Upper lobe of right lung (tissue), 1 donor: ENCODE results near the gene SLC16A9. TPM values are rescaled to one million over a fixed set of nuclear protein-coding genes. Genes with fewer than 3 reads are reported as not detected.

Experiments
- ATAC-seq: fragments of 200-7000 bp; cut with Tn5 transposase; one replicate; pipeline ENCODE4 v1.9.1; 2020; ENCODE audit warnings: mild to moderate bottlenecking, moderate library complexity
- DNase-seq: peaks from one replicate; pipeline ENCODE4 v3.0.0-alpha.2; 2020
- H3K27ac ChIP-seq: fragments of 200-600 bp; one replicate; pipeline ENCODE4 v1.8.0; 2022
- H3K27me3 ChIP-seq: fragments of 200-600 bp; one replicate; pipeline ENCODE4 v1.8.0; 2022; ENCODE audit warnings: mild to moderate bottlenecking
- H3K36me3 ChIP-seq: fragments of 200-600 bp; one replicate; pipeline ENCODE4 v1.8.0; 2022
- H3K4me1 ChIP-seq: fragments of 200-600 bp; one replicate; pipeline ENCODE4 v1.8.0; 2022
- H3K4me3 ChIP-seq: fragments of 200-600 bp; one replicate; pipeline ENCODE4 v1.8.0; 2022; ENCODE audit warnings: mild to moderate bottlenecking
- H3K9me3 ChIP-seq: fragments of 200-600 bp; one replicate; pipeline ENCODE4 v1.8.0; 2022
- intact Hi-C: fragments of 100-400 bp; cut with DNase I; formaldehyde crosslinking; loops from one replicate; pipeline ENCODE4 v1.11.0; 2022
- total RNA-seq: library from RNA; stranded (reverse); fragmentation: NEBNext Ultra II Directional; extraction: Animal tissue kit (Norgen Biotek cat#: 25700); gene quantifications from one replicate; pipeline ENCODE4 v1.2.1, GENCODE V29; 2021
- TF ChIP-seq, protein P1 (sequence below): fragments of 200-600 bp; IDR thresholded peaks from one replicate; pipeline ENCODE4 v1.8.0; 2022; ENCODE audit warnings: antibody characterized with exemption
- donor health status: DM: no; HTN: yes; CAD: no; lungs with severe emphysema.

Gene SLC16A9
- total RNA-seq, 1 donor from 2014 or later, result 1.8 TPM

- Histone ChIP-seq H3K27ac (no peak overlapping the region), H3K4me3 (no peak overlapping the region), H3K4me1 (no peaks in the 10 kb centered on the region), H3K36me3 (no peaks in the 10 kb centered on the region), H3K9me3 (no peaks in the 10 kb centered on the region), H3K27me3 (no peaks in the 10 kb centered on the region)
- intact Hi-C loops, result no loop called here
- DNase-seq, result no peak
- TF ChIP-seq, protein P1, sequence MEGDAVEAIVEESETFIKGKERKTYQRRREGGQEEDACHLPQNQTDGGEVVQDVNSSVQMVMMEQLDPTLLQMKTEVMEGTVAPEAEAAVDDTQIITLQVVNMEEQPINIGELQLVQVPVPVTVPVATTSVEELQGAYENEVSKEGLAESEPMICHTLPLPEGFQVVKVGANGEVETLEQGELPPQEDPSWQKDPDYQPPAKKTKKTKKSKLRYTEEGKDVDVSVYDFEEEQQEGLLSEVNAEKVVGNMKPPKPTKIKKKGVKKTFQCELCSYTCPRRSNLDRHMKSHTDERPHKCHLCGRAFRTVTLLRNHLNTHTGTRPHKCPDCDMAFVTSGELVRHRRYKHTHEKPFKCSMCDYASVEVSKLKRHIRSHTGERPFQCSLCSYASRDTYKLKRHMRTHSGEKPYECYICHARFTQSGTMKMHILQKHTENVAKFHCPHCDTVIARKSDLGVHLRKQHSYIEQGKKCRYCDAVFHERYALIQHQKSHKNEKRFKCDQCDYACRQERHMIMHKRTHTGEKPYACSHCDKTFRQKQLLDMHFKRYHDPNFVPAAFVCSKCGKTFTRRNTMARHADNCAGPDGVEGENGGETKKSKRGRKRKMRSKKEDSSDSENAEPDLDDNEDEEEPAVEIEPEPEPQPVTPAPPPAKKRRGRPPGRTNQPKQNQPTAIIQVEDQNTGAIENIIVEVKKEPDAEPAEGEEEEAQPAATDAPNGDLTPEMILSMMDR, result no peak
- no peak for ATAC-seq
These were observed 84.7 kb downstream of the SLC16A9 start for GRCh38 chr10:59624951-59625350.

- H3K27me3 ChIP-seq, result no peaks in the 10 kb centered on the region
- intact Hi-C loops, result no loop called here
- H3K9me3 ChIP-seq, result no peaks in the 10 kb centered on the region
- TF ChIP-seq, protein P1, result no peak
- H3K27ac ChIP-seq, result no peak overlapping the region
- DNase-seq (no peak), ATAC-seq (no peak)
- H3K4me1 ChIP-seq, result no peaks in the 10 kb centered on the region
- no peak overlapping the region for H3K4me3 ChIP-seq
- H3K36me3 ChIP-seq, result no peaks in the 10 kb centered on the region
These were observed 85.5 kb downstream of the SLC16A9 start for GRCh38 chr10:59624136-59624535.

DNA sequence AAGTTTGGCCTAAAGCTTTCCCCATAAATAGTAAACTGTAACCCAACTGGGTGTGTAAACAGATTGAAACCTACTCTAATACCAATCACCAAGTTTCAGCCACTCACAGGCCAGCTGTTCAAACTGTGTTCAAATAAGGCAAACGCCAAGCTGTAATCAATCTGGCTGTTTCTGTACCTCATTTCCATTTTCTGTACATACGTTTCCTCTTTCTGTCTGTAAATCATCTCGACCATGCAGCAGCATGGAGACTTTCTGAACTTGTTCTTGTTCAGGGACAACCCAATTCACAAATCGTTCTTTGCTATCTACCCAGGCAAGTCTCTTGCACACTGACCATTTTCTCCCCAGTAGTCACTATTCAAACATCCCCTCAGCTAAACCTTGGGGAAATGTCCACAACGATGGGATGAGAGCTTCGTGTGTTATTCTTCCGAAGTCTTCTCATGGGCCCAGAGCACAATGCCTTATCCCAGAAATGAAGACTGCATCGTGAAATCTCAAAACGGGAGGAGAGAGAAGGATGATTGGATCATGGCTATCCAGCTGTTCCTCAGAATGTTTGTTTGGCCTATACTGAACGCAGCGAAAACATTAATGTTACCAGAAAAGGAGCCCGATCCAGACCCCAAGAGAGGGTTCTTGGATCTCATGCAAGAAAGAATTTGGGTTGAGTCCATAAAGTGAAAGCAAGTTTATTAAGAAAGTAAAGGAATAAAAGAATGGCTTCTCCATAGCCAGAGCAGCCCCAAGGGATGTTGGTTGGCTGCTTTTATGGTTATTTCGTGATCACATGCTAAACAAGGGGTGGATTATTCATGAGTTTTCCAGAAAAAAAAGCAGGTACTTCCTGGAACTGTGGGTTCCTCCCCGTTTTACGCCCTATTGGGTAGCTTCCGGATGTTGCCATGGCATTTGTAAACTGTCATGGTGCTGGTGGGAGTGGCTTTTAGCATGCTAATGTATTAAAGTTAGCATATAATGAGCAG, 86.2 kb downstream of the SLC16A9 start:
- TF ChIP-seq, protein P1, result no peak
- intact Hi-C loops, result no loop called here
- Histone ChIP-seq H3K36me3 (no peaks in the 10 kb centered on the region), H3K4me1 (no peaks in the 10 kb centered on the region), H3K9me3 (no peaks in the 10 kb centered on the region), H3K27me3 (no peaks in the 10 kb centered on the region), H3K4me3 (no peak overlapping the region), H3K27ac (no peak overlapping the region)
- DNase-seq (no peak), ATAC-seq (no peak)

- Histone ChIP-seq H3K4me1 (no peaks in the 10 kb centered on the region), H3K4me3 (no peak overlapping the region), H3K27me3 (no peaks in the 10 kb centered on the region), H3K27ac (no peak overlapping the region), H3K36me3 (no peaks in the 10 kb centered on the region), H3K9me3 (no peaks in the 10 kb centered on the region)
- DNase-seq, result no peak
- intact Hi-C loops, result no loop called here
- TF ChIP-seq, protein P1, result peak; percentile 56
- ATAC-seq, result peak; percentile 74
These were observed 87.1 kb downstream of the SLC16A9 start for GRCh38 chr10:59622320-59623132.

DNA sequence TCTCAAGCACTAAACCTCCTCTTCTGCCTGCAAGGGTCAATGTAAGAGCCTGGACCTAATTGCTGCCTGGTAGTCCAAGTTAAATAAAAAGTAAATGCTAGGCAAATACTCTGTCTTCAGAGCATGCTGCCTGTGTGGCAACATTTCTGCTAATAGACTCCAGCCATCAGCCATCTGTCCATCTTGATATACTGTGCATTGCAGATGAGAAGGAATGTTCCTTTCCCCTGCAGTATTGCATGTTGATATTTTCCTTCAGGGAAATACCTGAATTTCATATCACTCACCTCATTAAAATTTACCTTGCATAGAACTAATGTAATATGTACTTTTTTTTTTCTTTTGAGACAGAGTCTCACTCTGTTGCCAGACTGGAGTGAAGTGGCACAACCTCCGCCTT, 87.9 kb downstream of the SLC16A9 start:
- Histone ChIP-seq H3K9me3 (no peaks in the 10 kb centered on the region), H3K27ac (no peak overlapping the region), H3K36me3 (no peaks in the 10 kb centered on the region), H3K4me1 (no peaks in the 10 kb centered on the region), H3K27me3 (no peaks in the 10 kb centered on the region), H3K4me3 (no peak overlapping the region)
- no peak for ATAC-seq
- TF ChIP-seq, protein P1, result no peak
- intact Hi-C loops, result no loop called here
- no peak for DNase-seq
